Endothelial cell (in vitro differentiated cells): ENCODE measurements around the gene SVIL. TPM values are rescaled to one million over a fixed set of nuclear protein-coding genes. Genes with fewer than 3 reads are reported as not detected.
"Not testable (repeated sequence)": the region's sequence is repeated elsewhere in the genome, so short reads cannot be mapped to it uniquely, and the experiment has no call there.

Experiments used
- DNase-seq: peaks from one replicate; pipeline ENCODE4 v3.0.0; 2021; ENCODE audit warnings: low spot score
- H3K27ac Mint-ChIP-seq: one replicate; pipeline ENCODE4 v1.8.0; 2021; ENCODE audit warnings: mixed read lengths, inconsistent platforms; ENCODE audit not compliant: unreplicated experiment
- H3K27me3 Mint-ChIP-seq: one replicate; pipeline ENCODE4 v1.8.0; 2021; ENCODE audit warnings: mild to moderate bottlenecking, moderate library complexity, mixed read lengths, inconsistent platforms; ENCODE audit not compliant: unreplicated experiment
- H3K36me3 Mint-ChIP-seq: one replicate; pipeline ENCODE4 v1.8.0; 2021; ENCODE audit warnings: mild to moderate bottlenecking, low read depth, mixed read lengths, inconsistent platforms; ENCODE audit not compliant: unreplicated experiment
- H3K4me1 Mint-ChIP-seq: one replicate; pipeline ENCODE4 v1.8.0; 2021; ENCODE audit warnings: mild to moderate bottlenecking, mixed read lengths, inconsistent platforms; ENCODE audit not compliant: unreplicated experiment
- H3K4me3 Mint-ChIP-seq: one replicate; pipeline ENCODE4 v1.8.0; 2021; ENCODE audit warnings: mild to moderate bottlenecking, mixed read lengths, inconsistent platforms; ENCODE audit not compliant: unreplicated experiment
- H3K9me3 Mint-ChIP-seq: one replicate; pipeline ENCODE4 v1.8.0; 2021; ENCODE audit warnings: mixed read lengths, inconsistent platforms; ENCODE audit not compliant: unreplicated experiment
- total RNA-seq: library from RNA; stranded (reverse); fragmentation: NEBNext Ultra II Directional; extraction: Animal tissue kit (Norgen Biotek cat#: 25700); gene quantifications from one replicate; pipeline ENCODE4 v1.2.1, GENCODE V29; 2021; ENCODE audit not compliant: unreplicated experiment
- TF ChIP-seq, protein P1 (sequence below): fragments of 200-600 bp; sonication (generic); IDR thresholded peaks from one replicate; pipeline ENCODE4 v1.5.0; 2021; ENCODE audit warnings: antibody characterized with exemption; ENCODE audit not compliant: unreplicated experiment

Gene SVIL
- total RNA-seq, 1 donor from 2014 or later, result 125 TPM

DNA sequence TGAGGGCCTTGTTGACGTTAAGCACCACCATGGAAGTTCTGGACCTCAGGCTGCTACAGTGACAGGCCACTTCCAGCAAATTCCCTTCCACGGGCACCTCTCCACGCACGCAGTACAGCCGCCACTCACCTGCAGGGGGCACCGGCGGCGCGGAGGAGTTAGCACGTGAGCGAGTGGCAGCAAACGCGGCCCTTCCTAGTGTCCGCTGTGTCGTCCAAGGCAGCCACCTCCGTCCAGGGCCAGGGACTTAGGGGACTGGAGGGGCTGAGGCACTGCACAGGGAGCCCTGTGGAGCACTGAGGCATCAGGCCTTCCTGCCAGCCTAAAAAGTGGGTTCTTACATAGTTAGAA, 164.4 kb downstream of the SVIL start:
- H3K4me3 Mint-ChIP-seq, result peak overlapping the region; percentile 74
- no peaks in the 10 kb centered on the region for H3K9me3 Mint-ChIP-seq
- H3K27me3 Mint-ChIP-seq, result no peaks in the 10 kb centered on the region
- no peak overlapping the region for H3K27ac Mint-ChIP-seq
- TF ChIP-seq, protein P1, sequence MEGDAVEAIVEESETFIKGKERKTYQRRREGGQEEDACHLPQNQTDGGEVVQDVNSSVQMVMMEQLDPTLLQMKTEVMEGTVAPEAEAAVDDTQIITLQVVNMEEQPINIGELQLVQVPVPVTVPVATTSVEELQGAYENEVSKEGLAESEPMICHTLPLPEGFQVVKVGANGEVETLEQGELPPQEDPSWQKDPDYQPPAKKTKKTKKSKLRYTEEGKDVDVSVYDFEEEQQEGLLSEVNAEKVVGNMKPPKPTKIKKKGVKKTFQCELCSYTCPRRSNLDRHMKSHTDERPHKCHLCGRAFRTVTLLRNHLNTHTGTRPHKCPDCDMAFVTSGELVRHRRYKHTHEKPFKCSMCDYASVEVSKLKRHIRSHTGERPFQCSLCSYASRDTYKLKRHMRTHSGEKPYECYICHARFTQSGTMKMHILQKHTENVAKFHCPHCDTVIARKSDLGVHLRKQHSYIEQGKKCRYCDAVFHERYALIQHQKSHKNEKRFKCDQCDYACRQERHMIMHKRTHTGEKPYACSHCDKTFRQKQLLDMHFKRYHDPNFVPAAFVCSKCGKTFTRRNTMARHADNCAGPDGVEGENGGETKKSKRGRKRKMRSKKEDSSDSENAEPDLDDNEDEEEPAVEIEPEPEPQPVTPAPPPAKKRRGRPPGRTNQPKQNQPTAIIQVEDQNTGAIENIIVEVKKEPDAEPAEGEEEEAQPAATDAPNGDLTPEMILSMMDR, result peak; percentile 71
- peaks cover 67% of the 10 kb centered on the region for H3K36me3 Mint-ChIP-seq
- peak; percentile 67 for DNase-seq
- peaks cover 26% of the 10 kb centered on the region for H3K4me1 Mint-ChIP-seq

DNA sequence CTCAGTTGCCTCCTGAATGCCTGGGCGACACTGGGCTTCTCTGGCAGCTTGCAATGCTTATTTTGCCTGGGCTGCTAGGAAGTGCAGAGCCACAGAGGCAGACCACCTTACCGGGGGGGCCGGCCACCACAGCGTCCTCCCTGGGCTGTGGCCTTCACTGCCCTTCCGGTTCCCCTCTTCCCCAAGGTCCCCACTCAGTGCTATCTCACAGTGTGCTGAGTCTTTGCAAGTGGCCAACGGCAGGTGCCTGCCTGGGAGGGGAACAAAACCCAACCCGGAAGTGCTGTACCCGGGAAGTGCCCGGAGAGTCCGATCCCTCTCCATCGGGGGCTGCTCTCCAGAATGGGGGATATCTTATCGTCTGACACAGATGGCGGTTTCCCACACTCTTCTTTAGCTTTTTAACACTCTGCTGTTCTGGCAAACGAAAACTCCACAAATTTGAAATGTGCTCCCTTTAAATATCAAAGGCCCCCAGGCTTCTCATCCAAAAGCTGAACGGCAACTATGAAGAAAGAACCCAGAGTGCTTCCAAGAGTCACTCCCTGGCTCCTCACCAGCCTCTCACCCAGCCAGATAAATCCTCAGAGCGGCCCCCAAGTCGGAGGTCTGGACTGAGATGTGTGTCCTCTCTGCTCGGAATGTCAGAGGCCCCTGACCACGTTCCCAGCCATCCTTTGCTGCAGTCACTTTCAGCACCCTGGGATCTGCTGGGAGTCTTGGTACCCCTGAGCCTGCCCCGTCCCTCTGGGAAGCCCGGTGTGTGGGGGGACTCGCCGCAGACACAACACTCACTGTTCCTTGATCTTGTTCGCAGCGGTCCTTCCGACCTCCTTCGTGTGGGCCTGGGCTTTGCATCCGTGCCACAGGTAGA, 165.1 kb downstream of the SVIL start:
- H3K4me3 Mint-ChIP-seq, result peak overlapping the region; percentile 74
- no peak overlapping the region for H3K27ac Mint-ChIP-seq
- H3K4me1 Mint-ChIP-seq, result peaks cover 26% of the 10 kb centered on the region
- H3K9me3 Mint-ChIP-seq, result no peaks in the 10 kb centered on the region
- no peak for DNase-seq
- TF ChIP-seq, protein P1, result no peak
- H3K36me3 Mint-ChIP-seq, result peaks cover 69% of the 10 kb centered on the region
- H3K27me3 Mint-ChIP-seq, result no peaks in the 10 kb centered on the region

DNA sequence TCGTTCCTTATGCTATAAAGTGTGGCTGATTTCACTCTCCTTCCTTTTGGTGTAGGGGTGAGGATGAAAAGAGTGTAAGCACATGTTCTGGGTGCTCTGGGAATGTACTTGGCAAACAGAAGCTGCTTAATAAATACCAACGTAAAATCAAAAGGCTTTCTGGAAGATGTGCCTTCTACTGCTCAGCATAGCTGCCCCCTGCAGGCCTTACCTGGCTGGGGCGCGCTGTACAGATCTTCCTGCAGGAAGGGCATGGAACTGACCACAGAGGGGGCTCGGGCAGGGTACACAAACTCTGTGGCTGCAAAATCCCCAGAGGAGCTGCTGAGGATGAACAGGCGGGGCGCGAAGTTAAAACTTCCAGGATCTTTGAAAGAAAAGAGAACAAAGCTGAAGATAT, 169.4 kb downstream of the SVIL start:
- H3K36me3 Mint-ChIP-seq, result peaks cover 67% of the 10 kb centered on the region
- H3K9me3 Mint-ChIP-seq, result peaks cover 5% of the 10 kb centered on the region
- peaks cover 5% of the 10 kb centered on the region for H3K4me1 Mint-ChIP-seq
- DNase-seq, result no peak
- H3K27ac Mint-ChIP-seq, result no peak overlapping the region
- TF ChIP-seq, protein P1, result no peak
- H3K4me3 Mint-ChIP-seq, result peak overlapping the region; percentile 37
- H3K27me3 Mint-ChIP-seq, result peaks cover 3% of the 10 kb centered on the region

DNA sequence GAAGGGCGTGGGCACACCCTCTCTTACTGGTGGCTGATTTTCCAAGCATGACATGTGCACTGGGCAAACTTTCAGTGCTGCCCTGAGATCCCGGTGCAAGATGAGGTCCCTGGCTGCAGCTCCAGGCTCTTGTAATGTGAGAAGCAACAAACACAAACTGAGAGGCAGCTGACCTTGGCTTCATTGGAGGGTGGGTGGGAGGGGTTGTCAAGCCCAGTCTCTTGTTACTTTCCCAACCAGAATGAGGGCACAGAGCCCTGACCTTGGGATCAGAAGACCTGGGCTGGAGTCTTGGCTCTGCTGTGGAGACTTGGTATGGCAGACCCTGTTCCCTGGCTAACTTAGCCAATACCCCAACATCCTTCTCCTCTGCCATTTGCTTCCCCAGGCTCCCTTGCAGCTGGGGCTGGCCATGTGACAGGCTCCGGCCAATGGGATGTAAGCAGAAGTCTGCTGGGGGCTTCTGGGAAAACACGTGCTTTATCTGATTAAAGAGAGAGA, 170.1 kb downstream of the SVIL start:
- H3K4me1 Mint-ChIP-seq, DNase-seq, H3K4me3 Mint-ChIP-seq, H3K9me3 Mint-ChIP-seq, H3K27me3 Mint-ChIP-seq, H3K27ac Mint-ChIP-seq: not testable (repeated sequence)
- H3K36me3 Mint-ChIP-seq, result peaks cover 70% of the 10 kb centered on the region

DNA sequence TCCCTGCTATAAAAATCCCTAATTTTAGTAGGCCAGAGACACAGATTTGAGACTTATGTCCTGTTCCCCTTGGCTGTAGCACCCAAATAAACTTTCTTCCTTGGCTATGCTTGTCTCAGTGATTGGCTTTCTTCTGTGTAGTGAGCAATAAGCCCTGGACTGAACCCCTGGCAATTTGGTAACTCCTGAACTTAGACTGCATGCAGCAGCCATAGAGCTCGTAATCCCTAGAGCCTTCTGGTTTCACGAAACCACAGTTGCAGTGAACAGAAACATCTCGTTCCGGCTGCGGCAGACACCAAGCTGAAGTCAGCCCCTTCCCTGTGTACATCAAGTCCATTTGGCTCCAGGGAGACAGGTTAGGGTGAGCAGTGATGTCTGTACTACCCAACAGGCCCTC, 173.7 kb downstream of the SVIL start:
- H3K9me3 Mint-ChIP-seq, result peaks cover 9% of the 10 kb centered on the region
- peak overlapping the region; percentile 78 for H3K4me3 Mint-ChIP-seq
- DNase-seq, result no peak
- H3K36me3 Mint-ChIP-seq, result peaks cover 65% of the 10 kb centered on the region
- H3K4me1 Mint-ChIP-seq, result peaks cover 2% of the 10 kb centered on the region
- no peak overlapping the region for H3K27ac Mint-ChIP-seq
- TF ChIP-seq, protein P1, result no peak
- H3K27me3 Mint-ChIP-seq, result peaks cover 7% of the 10 kb centered on the region

DNA sequence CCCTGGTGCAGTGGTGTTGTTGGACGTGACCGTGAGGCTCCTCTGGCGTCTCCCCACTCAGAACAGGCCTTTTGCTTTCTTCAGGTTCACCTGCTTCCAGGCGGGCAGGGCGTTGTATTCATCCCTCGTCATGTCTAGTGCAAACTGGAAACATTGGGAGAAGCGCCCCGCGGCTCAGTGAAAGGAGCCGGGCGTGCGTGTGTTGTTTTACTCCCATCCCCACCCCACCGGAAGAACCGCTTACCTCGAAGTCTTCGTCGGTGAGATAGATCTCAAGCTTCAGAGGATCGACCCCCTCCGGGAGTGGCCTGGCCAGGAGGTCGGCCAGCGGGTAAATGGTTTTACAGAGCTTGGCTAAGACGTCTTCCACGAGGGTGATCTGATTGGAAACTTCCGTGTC, 176.6 kb downstream of the SVIL start:
- H3K9me3 Mint-ChIP-seq, H3K27ac Mint-ChIP-seq, H3K4me1 Mint-ChIP-seq, DNase-seq, H3K27me3 Mint-ChIP-seq: not testable (repeated sequence)
- Mint-ChIP-seq H3K4me3 (peak overlapping the region; percentile 56), H3K36me3 (peaks cover 57% of the 10 kb centered on the region)
